HFFc6 (cell line): ENCODE data around the gene NKAIN4. TPM values are rescaled to one million over a fixed set of nuclear protein-coding genes. Genes with fewer than 3 reads are reported as not detected.

Experiments used
- DNase-seq: peaks from one replicate; pipeline ENCODE4 v3.0.0-alpha.2; 2018
- H3K27ac Mint-ChIP-seq: 2 replicates; pipeline ENCODE4 v1.8.0; 2020; ENCODE audit warnings: mild to moderate bottlenecking, mixed read lengths
- H3K27me3 Mint-ChIP-seq: 2 replicates; pipeline ENCODE4 v1.8.0; 2021; ENCODE audit warnings: mild to moderate bottlenecking, moderate library complexity, mixed read lengths; ENCODE audit not compliant: insufficient read depth
- H3K36me3 Mint-ChIP-seq: 2 replicates; pipeline ENCODE4 v1.8.0; 2021; ENCODE audit warnings: low read depth, mixed read lengths
- H3K4me1 Mint-ChIP-seq: 2 replicates; pipeline ENCODE4 v1.8.0; 2020; ENCODE audit warnings: low read depth, mixed read lengths
- H3K4me3 Mint-ChIP-seq: 2 replicates; pipeline ENCODE4 v1.8.0; 2020; ENCODE audit warnings: mild to moderate bottlenecking, moderate library complexity, mixed read lengths
- H3K9me3 Mint-ChIP-seq: 2 replicates; pipeline ENCODE4 v1.8.0; 2020; ENCODE audit warnings: mild to moderate bottlenecking, mixed read lengths
- total RNA-seq, 6 experiments: library from RNA; stranded (reverse); fragmentation: NEBNext Ultra II Directional; extraction: Animal tissue kit (Norgen Biotek cat#: 25700); gene quantifications; 2 replicates in 1 of 6; 3 replicates in 5 of 6; pipeline ENCODE4 v1.2.3, GENCODE V29; 2021
- TF ChIP-seq, protein P1 (sequence below): fragments of 200-600 bp; sonication (generic); IDR thresholded peaks from 2 replicates; pipeline ENCODE4 v1.5.0; 2021; ENCODE audit warnings: antibody characterized with exemption, mild to moderate bottlenecking

The NKAIN4 gene
- total RNA-seq, 6 experiments from 2014 or later = not detected

GRCh38 chr20:63291811-63292210, 37.5 kb upstream of the NKAIN4 start:
- H3K27me3 Mint-ChIP-seq = peaks cover 30% of the 10 kb centered on the region
- H3K4me3 Mint-ChIP-seq = no peak overlapping the region; the same call in 1 of the 2 replicates
- TF ChIP-seq, protein P1, sequence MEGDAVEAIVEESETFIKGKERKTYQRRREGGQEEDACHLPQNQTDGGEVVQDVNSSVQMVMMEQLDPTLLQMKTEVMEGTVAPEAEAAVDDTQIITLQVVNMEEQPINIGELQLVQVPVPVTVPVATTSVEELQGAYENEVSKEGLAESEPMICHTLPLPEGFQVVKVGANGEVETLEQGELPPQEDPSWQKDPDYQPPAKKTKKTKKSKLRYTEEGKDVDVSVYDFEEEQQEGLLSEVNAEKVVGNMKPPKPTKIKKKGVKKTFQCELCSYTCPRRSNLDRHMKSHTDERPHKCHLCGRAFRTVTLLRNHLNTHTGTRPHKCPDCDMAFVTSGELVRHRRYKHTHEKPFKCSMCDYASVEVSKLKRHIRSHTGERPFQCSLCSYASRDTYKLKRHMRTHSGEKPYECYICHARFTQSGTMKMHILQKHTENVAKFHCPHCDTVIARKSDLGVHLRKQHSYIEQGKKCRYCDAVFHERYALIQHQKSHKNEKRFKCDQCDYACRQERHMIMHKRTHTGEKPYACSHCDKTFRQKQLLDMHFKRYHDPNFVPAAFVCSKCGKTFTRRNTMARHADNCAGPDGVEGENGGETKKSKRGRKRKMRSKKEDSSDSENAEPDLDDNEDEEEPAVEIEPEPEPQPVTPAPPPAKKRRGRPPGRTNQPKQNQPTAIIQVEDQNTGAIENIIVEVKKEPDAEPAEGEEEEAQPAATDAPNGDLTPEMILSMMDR = no peak
- H3K4me1 Mint-ChIP-seq = no peaks in the 10 kb centered on the region
- no peaks in the 10 kb centered on the region for H3K36me3 Mint-ChIP-seq
- H3K9me3 Mint-ChIP-seq = no peaks in the 10 kb centered on the region
- DNase-seq = no peak
- no peak overlapping the region for H3K27ac Mint-ChIP-seq

- peak; percentile 16 for DNase-seq
- TF ChIP-seq, protein P1 = peak; percentile 89
These were observed 36.6 kb upstream of the NKAIN4 start for GRCh38 chr20:63290677-63291472.

DNA sequence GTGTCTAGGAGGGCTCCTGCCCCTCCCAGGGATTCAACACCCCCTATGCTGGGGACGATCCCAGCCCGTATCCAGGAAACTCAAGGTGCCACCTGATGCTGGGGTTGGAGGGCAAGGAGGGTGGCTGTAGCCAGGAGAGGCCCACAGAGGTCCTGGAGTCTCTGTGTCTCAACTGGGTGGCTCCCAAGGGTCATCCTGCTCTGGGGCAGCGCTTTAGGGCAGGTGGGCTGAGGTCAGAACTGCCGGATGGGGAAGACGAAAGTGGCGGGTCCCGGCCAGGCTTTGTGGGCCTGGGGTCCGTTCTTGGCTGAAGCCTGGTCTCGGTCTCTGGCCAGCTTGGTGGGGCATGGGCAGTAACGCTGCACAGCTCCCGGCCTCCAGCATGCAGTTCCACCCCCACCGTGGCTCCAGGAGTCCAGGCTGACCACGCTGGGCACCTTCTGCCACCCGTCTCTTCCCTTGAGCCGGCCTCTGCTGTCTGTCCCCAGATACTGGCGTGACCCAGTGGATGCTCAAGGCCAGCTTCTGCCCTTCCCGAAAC, 35.9 kb upstream of the NKAIN4 start:
- TF ChIP-seq, protein P1 = no peak
- Mint-ChIP-seq H3K4me1 (no peaks in the 10 kb centered on the region), H3K36me3 (no peaks in the 10 kb centered on the region), H3K9me3 (no peaks in the 10 kb centered on the region), H3K4me3 (no peak overlapping the region), H3K27ac (no peak overlapping the region), H3K27me3 (peaks cover 16% of the 10 kb centered on the region)
- DNase-seq = no peak

More at GRCh38 chr20:63290677-63291472, 36.6 kb upstream of the NKAIN4 start:
- Mint-ChIP-seq H3K36me3 (no peaks in the 10 kb centered on the region), H3K4me3 (no peak overlapping the region), H3K27ac (no peak overlapping the region), H3K4me1 (no peaks in the 10 kb centered on the region), H3K27me3 (peaks cover 22% of the 10 kb centered on the region), H3K9me3 (no peaks in the 10 kb centered on the region)

GRCh38 chr20:63289311-63290135, 35.3 kb upstream of the NKAIN4 start:
- TF ChIP-seq, protein P1 = no peak
- no peak for DNase-seq
- Mint-ChIP-seq H3K4me3 (no peak overlapping the region), H3K4me1 (no peaks in the 10 kb centered on the region), H3K27me3 (peaks cover 11% of the 10 kb centered on the region), H3K27ac (no peak overlapping the region), H3K36me3 (no peaks in the 10 kb centered on the region), H3K9me3 (no peaks in the 10 kb centered on the region)

DNA sequence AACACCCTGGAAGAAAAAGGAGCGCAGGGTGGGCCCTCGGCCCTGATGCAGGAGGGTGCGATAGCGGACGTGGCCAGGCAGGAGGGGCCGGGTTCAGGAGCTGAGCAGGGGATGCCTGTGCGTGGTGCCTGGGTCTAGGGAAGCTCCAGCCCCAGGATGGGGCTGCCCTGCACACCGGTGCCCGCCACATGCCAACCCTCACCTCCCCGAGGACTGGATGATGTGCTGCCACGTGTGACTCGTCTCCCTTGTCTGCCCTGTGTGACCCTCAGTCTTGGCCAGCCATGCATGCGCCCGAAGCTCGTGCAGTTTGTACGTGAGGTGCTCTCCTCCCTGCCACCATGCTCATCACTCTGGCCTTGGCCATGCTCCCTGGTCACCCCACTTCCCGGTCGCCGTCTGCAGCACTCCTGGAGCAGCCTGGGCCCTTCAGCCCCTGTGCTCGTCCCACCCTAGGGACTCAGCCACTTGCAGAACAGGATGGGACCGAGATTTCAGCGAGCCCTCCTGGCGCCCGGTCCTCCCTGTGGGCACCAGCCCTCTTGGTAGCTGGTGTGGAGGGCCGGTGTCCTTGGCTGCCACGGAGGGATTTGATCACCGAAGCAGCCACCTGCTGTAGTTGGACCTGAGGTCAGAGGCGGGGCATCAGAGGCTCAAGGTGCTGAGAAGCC, 34.5 kb upstream of the NKAIN4 start:
- no peaks in the 10 kb centered on the region for H3K9me3 Mint-ChIP-seq
- H3K36me3 Mint-ChIP-seq = no peaks in the 10 kb centered on the region; the same call in 1 of the 2 replicates
- H3K4me1 Mint-ChIP-seq = no peaks in the 10 kb centered on the region
- H3K27ac Mint-ChIP-seq = no peak overlapping the region
- no peak overlapping the region for H3K4me3 Mint-ChIP-seq
- TF ChIP-seq, protein P1 = no peak
- DNase-seq = no peak
- H3K27me3 Mint-ChIP-seq = peaks cover 7% of the 10 kb centered on the region
